Effector memory CD4-positive, alpha-beta T cell (primary cell): ENCODE measurements around the gene ZSCAN5B.
"Not testable (repeated sequence)": the region's sequence is repeated elsewhere in the genome, so short reads cannot be mapped to it uniquely, and the experiment has no call there.

Source experiments
- DNase-seq, 3 donors: peaks; one replicate each; pipeline ENCODE4 v3.0.0-alpha.2; 2020
- H3K27ac ChIP-seq: 2 replicates; pipeline ENCODE4 v1.7.0; 2013; ENCODE audit warnings: mild to moderate bottlenecking, low read length, moderate library complexity; ENCODE audit not compliant: insufficient read depth, poor library complexity, severe bottlenecking
- H3K27me3 ChIP-seq: replicated peaks from 2 replicates; pipeline ENCODE4 v1.7.0; 2013; ENCODE audit warnings: mild to moderate bottlenecking, low read length; ENCODE audit not compliant: insufficient read depth, control insufficient read depth, poor library complexity, severe bottlenecking
- H3K36me3 ChIP-seq: 2 replicates; pipeline ENCODE4 v1.7.0; 2013; ENCODE audit warnings: mild to moderate bottlenecking, low read length, moderate library complexity; ENCODE audit not compliant: control insufficient read depth, insufficient read depth
- H3K4me1 ChIP-seq: 2 replicates; pipeline ENCODE4 v1.7.0; 2013; ENCODE audit warnings: low read length, mild to moderate bottlenecking; ENCODE audit not compliant: control insufficient read depth, insufficient read depth, poor library complexity, severe bottlenecking
- H3K4me3 ChIP-seq: 2 replicates; pipeline ENCODE4 v1.7.0; 2013; ENCODE audit warnings: low read length, low read depth, mild to moderate bottlenecking; ENCODE audit not compliant: insufficient read depth, poor library complexity, severe bottlenecking
- H3K9me3 ChIP-seq: 2 replicates; pipeline ENCODE4 v1.7.0; 2013; ENCODE audit warnings: mild to moderate bottlenecking, low read length, moderate library complexity; ENCODE audit not compliant: control insufficient read depth

The ZSCAN5B gene

GRCh38 chr19:56211718-56212117 is 14.1 kb upstream of the ZSCAN5B start:
- no peak overlapping the region for H3K4me3 ChIP-seq
- H3K27me3 ChIP-seq = peaks cover 2% of the 10 kb centered on the region
- H3K27ac ChIP-seq = no peak overlapping the region
- no peaks in the 10 kb centered on the region for H3K4me1 ChIP-seq
- no peaks in the 10 kb centered on the region for H3K36me3 ChIP-seq
- no peaks in the 10 kb centered on the region for H3K9me3 ChIP-seq
- DNase-seq = no peak

GRCh38 chr19:56210036-56210435 is 12.5 kb upstream of the ZSCAN5B start:
- not testable (repeated sequence) for H3K27ac ChIP-seq, DNase-seq, H3K4me1 ChIP-seq, H3K9me3 ChIP-seq, H3K27me3 ChIP-seq, H3K36me3 ChIP-seq, H3K4me3 ChIP-seq

GRCh38 chr19:56209091-56209490 is 11.5 kb upstream of the ZSCAN5B start:
- H3K27me3 ChIP-seq = no peaks in the 10 kb centered on the region
- H3K4me1 ChIP-seq = no peaks in the 10 kb centered on the region
- no peak overlapping the region for H3K27ac ChIP-seq

GRCh38 chr19:56207581-56207980 is 10.0 kb upstream of the ZSCAN5B start:
- DNase-seq, H3K9me3 ChIP-seq, H3K36me3 ChIP-seq, H3K27me3 ChIP-seq, H3K27ac ChIP-seq, H3K4me1 ChIP-seq, H3K4me3 ChIP-seq: not testable (repeated sequence)

More at GRCh38 chr19:56209091-56209490, 11.5 kb upstream of the ZSCAN5B start:
- DNase-seq = no peak
- Histone ChIP-seq H3K36me3 (no peaks in the 10 kb centered on the region), H3K9me3 (no peaks in the 10 kb centered on the region), H3K4me3 (no peak overlapping the region)

- DNase-seq = no peak
- Histone ChIP-seq H3K36me3 (no peaks in the 10 kb centered on the region), H3K4me1 (no peaks in the 10 kb centered on the region), H3K27ac (no peak within 1 kb of the TSS), H3K4me3 (no peak within 1 kb of the TSS), H3K9me3 (no peaks in the 10 kb centered on the region), H3K27me3 (no peaks in the 10 kb centered on the region)
These were observed 4.4 kb upstream of the ZSCAN5B start, which contains the start of gene ZSCAN5C for GRCh38 chr19:56201973-56202372. Gene ZSCAN5C, plus strand, starts transcription at chr19:56202273. Its CDS starts 3,641 bp downstream, at chr19:56205914.

- no peak for DNase-seq
- Histone ChIP-seq H3K27ac (no peak overlapping the region), H3K36me3 (no peaks in the 10 kb centered on the region), H3K9me3 (no peaks in the 10 kb centered on the region), H3K4me1 (no peaks in the 10 kb centered on the region), H3K4me3 (no peak overlapping the region), H3K27me3 (no peaks in the 10 kb centered on the region)
These were observed 2.1 kb upstream of the ZSCAN5B start for GRCh38 chr19:56199687-56200086.

GRCh38 chr19:56193981-56194640 is 3.5 kb downstream of the ZSCAN5B start:
- Histone ChIP-seq H3K4me1 (no peaks in the 10 kb centered on the region), H3K9me3 (no peaks in the 10 kb centered on the region), H3K27ac (no peak overlapping the region), H3K36me3 (no peaks in the 10 kb centered on the region), H3K27me3 (no peaks in the 10 kb centered on the region), H3K4me3 (no peak overlapping the region)
- no peak for DNase-seq

GRCh38 chr19:56191711-56192110 is 5.9 kb downstream of the ZSCAN5B start:
- Histone ChIP-seq H3K36me3 (no peaks in the 10 kb centered on the region), H3K4me1 (no peaks in the 10 kb centered on the region), H3K9me3 (no peaks in the 10 kb centered on the region), H3K27ac (no peak overlapping the region), H3K4me3 (no peak overlapping the region), H3K27me3 (no peaks in the 10 kb centered on the region)
- no peak for DNase-seq

- H3K27ac ChIP-seq = no peak overlapping the region
- no peaks in the 10 kb centered on the region for H3K4me1 ChIP-seq
- no peaks in the 10 kb centered on the region for H3K36me3 ChIP-seq
- H3K4me3 ChIP-seq = no peak overlapping the region
- no peaks in the 10 kb centered on the region for H3K27me3 ChIP-seq
- DNase-seq = no peak
- no peaks in the 10 kb centered on the region for H3K9me3 ChIP-seq
These were observed 6.5 kb downstream of the ZSCAN5B start for GRCh38 chr19:56191115-56191514.

GRCh38 chr19:56189785-56190184 is 7.8 kb downstream of the ZSCAN5B start:
- H3K27ac ChIP-seq = no peak overlapping the region
- H3K36me3 ChIP-seq = no peaks in the 10 kb centered on the region
- no peaks in the 10 kb centered on the region for H3K9me3 ChIP-seq
- H3K4me1 ChIP-seq = no peaks in the 10 kb centered on the region
- no peaks in the 10 kb centered on the region for H3K27me3 ChIP-seq
- DNase-seq = no peak
- H3K4me3 ChIP-seq = no peak overlapping the region
